HG02852 (cell line): ENCODE measurements around the gene OPA3.
"Not testable (repeated sequence)": the region's sequence is repeated elsewhere in the genome, so short reads cannot be mapped to it uniquely, and the experiment has no call there.

Experiments
- ATAC-seq: cut with Tn5 transposase; IDR thresholded peaks from one replicate; pipeline ENCODE4 v1.9.1; 2021; ENCODE audit warnings: mild to moderate bottlenecking, moderate library complexity; ENCODE audit not compliant: unreplicated experiment

Gene OPA3

GRCh38 chr19:45584332-45585157 lies at the start of gene OPA3:
Gene OPA3 (minus strand): TSS chr19:45584802. CDS start chr19:45584764, 38 bp downstream.
- peak; percentile 84 for ATAC-seq

GRCh38 chr19:45632468-45633196 lies 48.0 kb upstream of the OPA3 start:
- ATAC-seq: no peak

- ATAC-seq: no peak
Observed at GRCh38 chr19:45630463-45630862, 45.9 kb upstream of the OPA3 start.

GRCh38 chr19:45629704-45630103 lies 45.1 kb upstream of the OPA3 start:
- ATAC-seq: no peak

- not testable (repeated sequence) for ATAC-seq
Observed at GRCh38 chr19:45628219-45628618, 43.6 kb upstream of the OPA3 start.

- ATAC-seq: no peak
Observed at GRCh38 chr19:45623984-45624383, 39.4 kb upstream of the OPA3 start.

- ATAC-seq: no peak
Observed at GRCh38 chr19:45621976-45622503, 37.4 kb upstream of the OPA3 start.

- no peak for ATAC-seq
Observed at GRCh38 chr19:45621389-45621788, 36.8 kb upstream of the OPA3 start.

GRCh38 chr19:45616704-45617017 lies 32.1 kb upstream of the OPA3 start:
- no peak for ATAC-seq

GRCh38 chr19:45615795-45616703 lies 31.4 kb upstream of the OPA3 start:
- ATAC-seq: no peak

- not testable (repeated sequence) for ATAC-seq
Observed at GRCh38 chr19:45615056-45615455, 30.5 kb upstream of the OPA3 start.

- no peak for ATAC-seq
Observed at GRCh38 chr19:45613926-45614725, 29.5 kb upstream of the OPA3 start.

- no peak for ATAC-seq
Observed at GRCh38 chr19:45608948-45609347, 24.3 kb upstream of the OPA3 start.

- no peak for ATAC-seq
Observed at GRCh38 chr19:45607071-45608029, 22.7 kb upstream of the OPA3 start.

- no peak for ATAC-seq
Observed at GRCh38 chr19:45601524-45602374, 17.1 kb upstream of the OPA3 start, which contains the start of gene GPR4. Gene GPR4 (minus strand): TSS chr19:45602212. CDS start chr19:45591866, 10,346 bp downstream.

GRCh38 chr19:45601115-45601514 lies 16.5 kb upstream of the OPA3 start:
- ATAC-seq: no peak

GRCh38 chr19:45600340-45600885 lies 15.8 kb upstream of the OPA3 start:
- no peak for ATAC-seq

- no peak for ATAC-seq
Observed at GRCh38 chr19:45599286-45599685, 14.7 kb upstream of the OPA3 start.
